HepG2 (cell line): ENCODE results near the gene ANAPC16. TPM values are rescaled to one million over a fixed set of nuclear protein-coding genes. Genes with fewer than 3 reads are reported as not detected.
A peak's percentile ranks its signal among the peaks of the same experiment; 100 is the strongest.

Experiments used
- MED1 ChIP-seq: sonication (generic); formaldehyde crosslinking; IDR thresholded peaks from 2 replicates; pipeline ENCODE4 v1.4.0; 2020; ENCODE audit warnings: missing genetic modification reagents
- ONECUT2 ChIP-seq: sonication (generic); formaldehyde crosslinking; IDR thresholded peaks from 2 replicates; pipeline ENCODE4 v1.4.0; 2020; ENCODE audit warnings: missing genetic modification reagents
- PRMT3 ChIP-seq: sonication (generic); formaldehyde crosslinking; IDR thresholded peaks from 2 replicates; pipeline ENCODE4 v1.8.1; 2022; ENCODE audit warnings: low read depth, mild to moderate bottlenecking, moderate library complexity, missing genetic modification reagents, borderline replicate concordance
- TEAD3 ChIP-seq: optimal IDR thresholded peaks from 2 replicates; pipeline ENCODE3; 2016; ENCODE audit warnings: borderline replicate concordance
- TMF1 ChIP-seq: sonication (generic); formaldehyde crosslinking; IDR thresholded peaks from 2 replicates; pipeline ENCODE4 v1.8.1; 2022; ENCODE audit warnings: low read depth, missing genetic modification reagents
- ZNF235 ChIP-seq: sonication (generic); formaldehyde crosslinking; IDR thresholded peaks from 2 replicates; pipeline ENCODE4 v1.8.1; 2023; ENCODE audit warnings: mild to moderate bottlenecking, missing genetic modification reagents, borderline replicate concordance
- ZNF33B ChIP-seq: sonication (generic); formaldehyde crosslinking; IDR thresholded peaks from 2 replicates; pipeline ENCODE4 v1.5.1; 2020; ENCODE audit warnings: mild to moderate bottlenecking, missing genetic modification reagents
- ZNF501 ChIP-seq: sonication (generic); formaldehyde crosslinking; IDR thresholded peaks from 2 replicates; pipeline ENCODE4 v1.5.1; 2020; ENCODE audit warnings: mild to moderate bottlenecking, moderate library complexity, missing genetic modification reagents
- ZNF572 ChIP-seq: sonication (generic); formaldehyde crosslinking; IDR thresholded peaks from 2 replicates; pipeline ENCODE4 v1.5.1; 2020; ENCODE audit warnings: mild to moderate bottlenecking, missing genetic modification reagents
- ZNF761 ChIP-seq: sonication (generic); formaldehyde crosslinking; conservative IDR thresholded peaks from 2 replicates; pipeline ENCODE4 v1.4.0; 2020; ENCODE audit warnings: mild to moderate bottlenecking, missing genetic modification reagents
- ZNF777 ChIP-seq: sonication (generic); formaldehyde crosslinking; IDR thresholded peaks from 2 replicates; pipeline ENCODE4 v1.4.0; 2020; ENCODE audit warnings: missing genetic modification reagents
- ZNF879 ChIP-seq: sonication (generic); formaldehyde crosslinking; IDR thresholded peaks from 2 replicates; pipeline ENCODE4 v1.8.1; 2023; ENCODE audit warnings: missing genetic modification reagents
- ZNF891 ChIP-seq: sonication (generic); formaldehyde crosslinking; IDR thresholded peaks from 2 replicates; pipeline ENCODE4 v1.5.0; 2020; ENCODE audit warnings: mild to moderate bottlenecking, missing genetic modification reagents
- polyA plus RNA-seq, 8 experiments: library from polyadenylated mRNA; depleted of rRNA in 3 of 8; stranded (reverse) in 7 of 8; unstranded in 1 of 8; fragments of >200 nt; fragmentation: Illumina TruSeq in 4 of 8; extraction: Trizol in 4 of 8; gene quantifications; 2 replicates each; pipeline versions ENCODE4 v1.2.1 to v1.2.3, GENCODE V29; 2011 to 2016; ENCODE audit warnings: low read depth in 4 of 8, missing spikeins in 1 of 8, mixed read lengths in 1 of 8; ENCODE audit not compliant: insufficient read depth in 1 of 8
- total RNA-seq, 5 experiments: library from RNA; depleted of rRNA; stranded (reverse); fragments of >200 nt; fragmentation: Illumina TruSeq; extraction: Trizol; gene quantifications; 2 replicates each; pipeline ENCODE4 v1.2.3, GENCODE V29; 2016; ENCODE audit warnings: low read depth in 1 of 5
- TF ChIP-seq, protein P1 (sequence below): sonication (generic); formaldehyde crosslinking; IDR thresholded peaks from 2 replicates; pipeline ENCODE4 v1.4.0; 2020; ENCODE audit warnings: missing genetic modification reagents
- TF ChIP-seq, protein P2 (sequence below): sonication (generic); formaldehyde crosslinking; IDR thresholded peaks from 2 replicates; pipeline ENCODE4 v1.5.1; 2020; ENCODE audit warnings: mild to moderate bottlenecking, moderate library complexity, missing genetic modification reagents
- TF ChIP-seq, protein P3 (sequence below): sonication (generic); formaldehyde crosslinking; IDR thresholded peaks from 2 replicates; pipeline ENCODE4 v1.8.1; 2023; ENCODE audit warnings: mild to moderate bottlenecking, missing genetic modification reagents

ANAPC16 gene
- total and polyA plus RNA-seq, 2 of the 13 experiments (the other 11 are each of a cell fraction or from before 2014, with no cell fraction given): 74.8 to 89.4 TPM

DNA sequence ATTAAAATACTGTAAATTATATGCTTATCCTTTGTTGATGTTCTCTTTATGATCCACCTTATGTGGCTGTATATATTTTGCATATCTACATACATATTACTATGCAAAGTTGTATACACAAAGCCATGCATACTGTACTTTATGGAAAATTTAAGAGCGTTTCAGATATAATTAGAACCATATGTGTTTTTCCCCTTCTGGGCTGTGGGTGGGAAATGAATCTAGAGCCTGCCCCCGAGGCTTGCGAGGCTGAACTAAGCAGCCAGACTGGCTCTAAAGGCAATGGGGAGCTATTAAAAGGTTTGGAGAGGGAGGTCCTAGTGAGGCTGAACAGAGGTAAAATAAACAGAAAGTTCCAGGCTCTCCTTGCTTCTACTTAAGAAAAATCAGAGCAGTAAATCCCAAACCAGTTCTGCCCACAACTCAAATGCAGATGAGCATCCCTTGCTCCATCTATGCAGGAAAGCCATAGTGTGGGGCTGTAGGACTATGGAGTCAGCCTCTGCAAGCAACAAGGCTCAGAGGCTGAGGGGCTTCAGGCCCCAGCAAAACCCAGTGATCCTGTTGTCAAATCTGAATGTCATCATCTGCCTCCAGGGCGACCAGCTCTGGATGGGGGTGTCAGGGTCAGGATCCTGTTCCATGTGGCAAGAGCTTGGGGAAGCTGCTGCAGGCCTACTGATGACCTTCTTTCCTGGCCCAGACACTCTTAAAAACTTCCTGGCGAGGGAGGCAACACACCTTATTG, 43.9 kb downstream of the ANAPC16 start (continued):
- TF ChIP-seq, protein P1, sequence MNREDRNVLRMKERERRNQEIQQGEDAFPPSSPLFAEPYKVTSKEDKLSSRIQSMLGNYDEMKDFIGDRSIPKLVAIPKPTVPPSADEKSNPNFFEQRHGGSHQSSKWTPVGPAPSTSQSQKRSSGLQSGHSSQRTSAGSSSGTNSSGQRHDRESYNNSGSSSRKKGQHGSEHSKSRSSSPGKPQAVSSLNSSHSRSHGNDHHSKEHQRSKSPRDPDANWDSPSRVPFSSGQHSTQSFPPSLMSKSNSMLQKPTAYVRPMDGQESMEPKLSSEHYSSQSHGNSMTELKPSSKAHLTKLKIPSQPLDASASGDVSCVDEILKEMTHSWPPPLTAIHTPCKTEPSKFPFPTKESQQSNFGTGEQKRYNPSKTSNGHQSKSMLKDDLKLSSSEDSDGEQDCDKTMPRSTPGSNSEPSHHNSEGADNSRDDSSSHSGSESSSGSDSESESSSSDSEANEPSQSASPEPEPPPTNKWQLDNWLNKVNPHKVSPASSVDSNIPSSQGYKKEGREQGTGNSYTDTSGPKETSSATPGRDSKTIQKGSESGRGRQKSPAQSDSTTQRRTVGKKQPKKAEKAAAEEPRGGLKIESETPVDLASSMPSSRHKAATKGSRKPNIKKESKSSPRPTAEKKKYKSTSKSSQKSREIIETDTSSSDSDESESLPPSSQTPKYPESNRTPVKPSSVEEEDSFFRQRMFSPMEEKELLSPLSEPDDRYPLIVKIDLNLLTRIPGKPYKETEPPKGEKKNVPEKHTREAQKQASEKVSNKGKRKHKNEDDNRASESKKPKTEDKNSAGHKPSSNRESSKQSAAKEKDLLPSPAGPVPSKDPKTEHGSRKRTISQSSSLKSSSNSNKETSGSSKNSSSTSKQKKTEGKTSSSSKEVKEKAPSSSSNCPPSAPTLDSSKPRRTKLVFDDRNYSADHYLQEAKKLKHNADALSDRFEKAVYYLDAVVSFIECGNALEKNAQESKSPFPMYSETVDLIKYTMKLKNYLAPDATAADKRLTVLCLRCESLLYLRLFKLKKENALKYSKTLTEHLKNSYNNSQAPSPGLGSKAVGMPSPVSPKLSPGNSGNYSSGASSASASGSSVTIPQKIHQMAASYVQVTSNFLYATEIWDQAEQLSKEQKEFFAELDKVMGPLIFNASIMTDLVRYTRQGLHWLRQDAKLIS (CRISPR knock-in tag): no peak
- no peak for TF ChIP-seq ZNF879 (CRISPR knock-in tag)
- TF ChIP-seq TEAD3: peak; percentile 5
- TF ChIP-seq ZNF235 (CRISPR knock-in tag): no peak
- TF ChIP-seq ZNF501 (CRISPR knock-in tag): 0 out of 2 replicates have a peak, but pooled peaks have one; percentile 50
- TF ChIP-seq, protein P2, sequence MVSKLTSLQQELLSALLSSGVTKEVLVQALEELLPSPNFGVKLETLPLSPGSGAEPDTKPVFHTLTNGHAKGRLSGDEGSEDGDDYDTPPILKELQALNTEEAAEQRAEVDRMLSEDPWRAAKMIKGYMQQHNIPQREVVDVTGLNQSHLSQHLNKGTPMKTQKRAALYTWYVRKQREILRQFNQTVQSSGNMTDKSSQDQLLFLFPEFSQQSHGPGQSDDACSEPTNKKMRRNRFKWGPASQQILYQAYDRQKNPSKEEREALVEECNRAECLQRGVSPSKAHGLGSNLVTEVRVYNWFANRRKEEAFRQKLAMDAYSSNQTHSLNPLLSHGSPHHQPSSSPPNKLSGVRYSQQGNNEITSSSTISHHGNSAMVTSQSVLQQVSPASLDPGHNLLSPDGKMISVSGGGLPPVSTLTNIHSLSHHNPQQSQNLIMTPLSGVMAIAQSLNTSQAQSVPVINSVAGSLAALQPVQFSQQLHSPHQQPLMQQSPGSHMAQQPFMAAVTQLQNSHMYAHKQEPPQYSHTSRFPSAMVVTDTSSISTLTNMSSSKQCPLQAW (CRISPR knock-in tag): peak; percentile 72
- no peak for TF ChIP-seq PRMT3
- 0 out of 2 replicates have a peak, but pooled peaks have one; percentile 26 for TF ChIP-seq MED1 (CRISPR knock-in tag)
- TF ChIP-seq ZNF777 (CRISPR knock-in tag): no peak
- no peak for TF ChIP-seq TMF1 (CRISPR knock-in tag)
- no peak for TF ChIP-seq ZNF761 (CRISPR knock-in tag)
- no peak for TF ChIP-seq ZNF33B (CRISPR knock-in tag)
- 0 out of 2 replicates have a peak, but pooled peaks have one; percentile 1 for TF ChIP-seq ZNF891 (CRISPR knock-in tag)
- TF ChIP-seq ZNF572 (CRISPR knock-in tag): 0 out of 2 replicates have a peak, but pooled peaks have one; percentile 59
- no peak for TF ChIP-seq ONECUT2 (CRISPR knock-in tag)
- TF ChIP-seq, protein P3, sequence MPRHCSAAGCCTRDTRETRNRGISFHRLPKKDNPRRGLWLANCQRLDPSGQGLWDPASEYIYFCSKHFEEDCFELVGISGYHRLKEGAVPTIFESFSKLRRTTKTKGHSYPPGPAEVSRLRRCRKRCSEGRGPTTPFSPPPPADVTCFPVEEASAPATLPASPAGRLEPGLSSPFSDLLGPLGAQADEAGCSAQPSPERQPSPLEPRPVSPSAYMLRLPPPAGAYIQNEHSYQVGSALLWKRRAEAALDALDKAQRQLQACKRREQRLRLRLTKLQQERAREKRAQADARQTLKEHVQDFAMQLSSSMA: no peak
